Middle frontal gyrus (tissue), 1 donor: ENCODE measurements around the gene STXBP6.

Experiments
- DNase-seq: peaks from one replicate; pipeline ENCODE4 v3.0.0-alpha.2; 2015; ENCODE audit warnings: low spot score; ENCODE audit errors: extremely low spot score

Gene STXBP6

DNA sequence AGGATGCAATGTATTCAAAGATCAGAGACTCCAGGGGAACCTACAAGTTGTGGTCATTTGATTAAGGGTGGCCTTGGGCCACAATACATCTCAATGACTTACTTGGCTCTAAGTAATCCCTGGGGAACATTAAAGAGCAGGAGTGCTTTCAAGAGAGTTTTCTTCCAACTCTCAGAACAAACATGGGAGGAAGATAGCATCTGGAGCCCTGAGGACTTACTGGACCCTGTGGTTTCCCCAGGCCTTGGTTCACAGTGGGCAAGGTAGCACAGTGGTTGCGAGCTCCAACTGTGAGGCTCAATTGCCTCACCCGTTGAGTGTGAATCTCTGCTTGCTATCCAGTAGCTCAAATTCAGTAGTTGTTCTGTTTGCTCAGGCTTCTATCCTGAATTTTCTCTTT is 32.4 kb downstream of the STXBP6 start:
- DNase-seq, result no peak

DNA sequence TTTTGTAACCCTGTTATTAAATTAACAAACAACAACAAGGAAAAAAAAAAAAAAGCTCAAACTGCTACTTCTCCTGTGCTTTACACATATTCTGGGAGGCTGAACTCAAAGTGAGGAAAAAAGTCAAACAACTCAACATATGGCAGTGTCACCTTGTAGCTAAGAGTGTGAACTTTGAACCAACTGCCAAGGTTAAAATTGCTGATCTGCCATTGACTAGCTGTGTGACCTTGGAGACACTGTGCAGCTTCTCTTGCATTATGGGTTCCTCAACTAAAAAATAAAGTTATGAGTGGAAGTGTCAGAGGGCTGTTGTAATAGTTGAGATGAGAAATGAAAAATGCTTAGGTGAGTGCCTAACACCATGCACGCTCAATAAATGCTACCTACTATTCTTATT is 34.2 kb downstream of the STXBP6 start:
- DNase-seq, result no peak

DNA sequence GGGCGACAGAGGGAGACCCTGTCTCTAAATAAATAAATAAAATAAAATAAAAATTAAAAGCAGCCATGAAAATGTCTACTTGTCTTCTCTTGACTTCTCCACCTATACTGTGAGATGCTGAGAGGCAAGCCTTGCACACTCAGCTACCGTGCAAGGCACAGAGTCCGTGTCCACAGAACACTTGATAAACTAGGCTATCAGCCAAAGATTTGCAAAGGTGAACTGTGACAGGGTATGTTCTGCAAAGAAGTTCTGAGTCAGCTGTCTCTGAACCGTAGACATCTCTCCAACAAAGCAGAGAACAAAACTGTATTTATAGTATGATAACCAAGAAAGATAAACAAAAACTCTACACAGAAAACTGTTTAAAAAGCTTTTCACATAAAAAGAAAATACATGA is 35.5 kb downstream of the STXBP6 start:
- no peak for DNase-seq

DNA sequence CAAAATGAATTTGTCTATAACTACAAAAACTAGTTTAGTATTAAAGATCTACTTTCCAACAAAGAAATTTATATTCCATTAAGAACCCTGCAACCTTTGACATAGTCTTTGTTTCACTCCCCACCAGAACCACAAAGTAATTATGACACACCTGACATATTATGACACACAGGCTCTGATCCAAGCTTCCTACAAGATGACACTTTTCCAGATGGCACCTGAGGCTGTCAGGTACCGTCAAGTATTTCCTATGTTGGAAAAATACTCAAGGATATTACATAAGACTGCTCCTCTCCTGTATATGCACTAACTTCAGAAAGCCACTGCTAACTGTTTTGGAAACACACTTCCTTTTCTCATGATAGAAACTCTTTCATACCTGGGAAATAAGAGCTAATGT is 38.9 kb downstream of the STXBP6 start:
- DNase-seq, result no peak

DNA sequence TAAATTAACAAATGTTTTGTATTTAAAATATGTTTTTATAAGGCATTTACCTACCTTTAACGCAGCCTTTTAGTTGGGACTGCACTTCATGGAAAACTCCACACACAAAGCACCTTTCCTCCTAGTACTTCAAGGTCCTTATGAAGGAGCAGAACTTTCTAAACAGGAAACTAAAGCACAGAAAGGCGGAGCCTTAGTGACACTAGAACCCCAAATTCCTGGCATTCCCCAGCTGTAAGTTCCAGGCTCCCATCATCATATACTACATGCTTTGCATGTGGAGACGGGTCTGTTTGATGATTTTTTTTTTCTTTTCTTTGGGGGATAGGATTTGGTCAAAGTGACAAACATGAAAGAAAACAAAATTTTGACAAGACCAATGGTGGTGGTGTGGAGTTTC is 39.5 kb downstream of the STXBP6 start:
- DNase-seq, result no peak

DNA sequence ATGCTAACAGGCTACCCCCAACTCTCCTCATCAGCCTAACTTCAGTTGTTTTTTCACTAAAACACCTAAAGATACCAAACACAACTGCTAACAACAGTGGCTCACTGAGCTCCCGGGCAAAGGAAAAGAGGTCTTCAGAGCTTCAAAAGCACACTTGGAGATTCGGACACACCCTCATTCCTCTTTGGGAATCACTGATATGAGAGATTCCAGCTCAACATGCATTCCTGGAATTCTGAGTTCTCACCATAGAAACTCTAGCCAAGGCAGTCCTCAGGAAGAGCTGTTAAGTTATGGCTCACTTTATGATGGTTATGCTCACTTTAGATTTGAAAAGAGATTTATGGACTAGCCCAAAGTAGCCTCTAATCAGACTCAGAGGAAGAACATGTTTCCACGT is 40.1 kb downstream of the STXBP6 start:
- DNase-seq, result no peak

DNA sequence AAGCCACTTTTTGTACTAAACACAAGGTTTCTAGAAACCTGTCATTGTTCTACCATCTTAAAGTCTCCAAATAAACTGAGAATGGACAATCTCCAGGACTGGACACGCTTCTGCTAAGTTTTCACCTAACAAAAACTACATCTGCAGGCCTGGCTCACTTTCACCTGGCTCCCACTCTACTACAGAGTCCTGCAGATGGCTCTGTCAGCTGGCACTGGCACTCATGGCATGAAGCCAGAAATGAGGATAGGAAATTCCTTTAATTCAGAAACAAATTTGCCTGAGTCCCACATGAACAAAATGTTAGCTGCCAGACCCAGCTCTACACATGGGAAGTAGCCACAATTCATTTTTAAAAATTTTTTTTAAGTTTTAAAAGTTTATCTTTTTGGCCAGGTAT is 42.1 kb downstream of the STXBP6 start:
- DNase-seq, result peak; percentile 30

DNA sequence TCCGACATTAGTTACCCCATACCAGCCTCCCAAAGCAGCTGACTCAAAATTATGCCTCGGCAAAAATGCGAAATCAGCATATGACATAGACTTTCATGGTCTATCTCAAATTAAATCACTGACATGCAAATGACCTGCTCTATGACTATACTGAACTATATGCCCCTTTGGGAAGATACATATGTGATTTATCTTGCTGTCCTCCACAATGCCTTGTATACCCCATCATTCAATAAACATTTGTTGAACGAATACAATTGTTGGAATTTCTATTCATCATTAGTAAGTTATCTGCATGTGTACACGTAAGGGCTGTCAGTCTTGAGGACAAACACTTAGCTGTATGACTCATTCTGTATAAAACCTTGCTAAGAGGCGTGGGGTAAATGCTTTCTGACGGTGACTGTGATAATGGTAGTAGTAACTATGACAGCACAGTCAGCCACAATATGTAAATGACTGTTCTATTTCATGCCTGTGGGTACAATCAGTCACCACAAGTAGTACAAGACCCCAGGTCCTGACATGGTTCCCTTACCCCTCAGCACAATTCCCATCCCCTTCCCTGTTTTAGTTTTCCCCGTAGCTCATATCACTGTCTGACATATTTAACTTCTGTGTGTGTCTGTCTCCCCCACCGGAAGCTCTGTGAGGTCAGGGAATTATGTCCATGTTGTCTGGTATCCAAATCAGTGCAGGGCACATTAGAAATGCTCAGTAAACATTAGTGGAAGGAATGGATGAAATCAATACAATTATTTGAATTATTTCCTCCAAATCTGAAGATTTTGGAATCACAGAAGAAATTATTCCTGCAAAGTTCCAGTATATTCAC is 42.8 kb downstream of the STXBP6 start:
- DNase-seq, result no peak

DNA sequence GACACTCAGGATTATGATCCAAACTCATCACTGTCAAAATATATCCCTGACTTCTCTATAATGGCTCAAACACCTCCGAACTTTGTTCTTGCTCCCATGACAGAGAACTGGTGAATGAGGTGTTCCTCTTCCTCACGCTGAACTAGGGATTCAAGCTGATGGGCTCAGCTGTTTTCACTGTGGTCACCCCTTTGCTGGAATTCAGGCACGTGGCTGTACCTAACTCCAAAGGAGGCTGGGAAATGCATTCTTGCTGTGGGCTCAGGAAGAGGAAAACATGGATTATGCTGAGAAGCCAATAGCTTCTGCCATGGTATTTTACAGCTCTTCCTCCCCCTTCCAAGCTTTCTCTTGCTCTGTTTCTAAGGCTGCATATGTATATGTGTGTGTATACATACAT is 43.9 kb downstream of the STXBP6 start:
- DNase-seq, result no peak

DNA sequence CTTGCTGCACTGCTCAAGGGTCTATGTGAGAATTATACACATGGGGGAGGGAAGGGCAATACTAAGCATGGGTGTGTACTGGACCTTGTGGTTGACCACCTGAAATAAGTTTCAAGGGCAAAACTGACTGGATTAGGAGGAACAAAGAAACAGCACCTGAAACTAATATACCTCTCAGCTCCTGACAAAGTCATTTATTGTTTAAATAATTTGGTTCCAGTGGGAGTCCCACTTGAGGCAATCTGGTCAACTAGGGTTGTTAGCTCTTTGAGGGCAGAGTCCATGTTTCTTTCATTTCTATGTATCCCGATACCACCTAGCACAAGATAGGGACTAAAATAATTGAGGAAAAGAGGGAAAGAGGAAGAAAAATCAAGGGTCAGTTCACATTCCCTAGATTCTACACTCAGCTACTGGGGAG is 45.5 kb downstream of the STXBP6 start:
- DNase-seq, result no peak

DNA sequence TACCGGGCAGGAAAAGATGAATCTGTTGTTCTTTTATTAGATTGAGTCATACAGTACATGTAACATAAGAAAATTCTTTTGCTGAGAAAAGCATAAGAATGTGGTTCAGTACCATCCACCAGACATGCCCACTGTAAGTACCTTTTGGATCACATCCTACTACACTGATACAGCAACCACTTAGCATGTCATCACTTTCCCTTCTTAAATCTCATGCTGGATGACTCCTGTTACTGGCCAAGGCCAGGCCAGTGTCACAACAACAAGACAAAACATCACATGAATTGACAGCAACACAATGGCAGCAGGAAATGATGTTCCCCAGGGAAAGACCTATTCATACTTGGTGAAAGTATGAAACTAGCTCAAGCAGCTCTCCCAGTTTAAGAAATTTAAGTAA is 46.4 kb downstream of the STXBP6 start:
- no peak for DNase-seq

DNA sequence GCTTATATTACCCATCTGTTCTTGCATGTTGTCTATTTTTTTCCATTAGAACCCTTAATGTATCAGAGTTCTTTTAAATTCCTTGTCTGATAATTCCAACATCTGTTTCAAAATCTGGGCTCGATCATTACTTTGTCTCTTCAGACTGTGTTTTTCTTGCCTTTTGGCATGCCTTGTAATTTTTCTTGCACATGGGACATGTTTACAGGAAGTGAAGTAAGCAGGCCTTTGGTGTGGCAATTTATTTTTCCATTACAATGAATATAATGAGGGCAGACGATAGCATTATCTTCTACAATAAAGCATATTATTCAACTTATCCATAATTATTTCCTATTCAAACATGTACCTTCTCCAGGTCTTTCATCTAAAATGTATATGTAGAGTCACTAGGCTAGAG is 48.3 kb downstream of the STXBP6 start:
- DNase-seq, result no peak

DNA sequence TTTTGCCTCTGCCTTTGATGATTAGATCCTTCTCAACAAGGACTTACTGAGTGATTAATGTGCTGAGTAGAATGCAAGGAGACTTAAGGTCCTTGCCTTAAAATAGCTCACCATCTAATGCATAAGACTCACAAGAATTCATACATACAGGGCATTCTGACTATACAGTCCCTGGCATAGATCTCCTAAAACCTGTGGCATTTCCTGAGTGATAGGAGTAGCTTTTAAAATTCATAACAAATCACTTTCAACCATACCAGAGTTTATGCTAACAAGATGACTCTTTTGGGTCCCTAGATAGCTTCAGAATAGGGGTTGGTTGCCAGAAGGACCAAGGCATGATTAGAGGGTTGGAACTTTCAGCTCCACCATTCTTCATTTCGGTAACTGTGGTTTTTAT is 48.8 kb downstream of the STXBP6 start:
- no peak for DNase-seq

DNA sequence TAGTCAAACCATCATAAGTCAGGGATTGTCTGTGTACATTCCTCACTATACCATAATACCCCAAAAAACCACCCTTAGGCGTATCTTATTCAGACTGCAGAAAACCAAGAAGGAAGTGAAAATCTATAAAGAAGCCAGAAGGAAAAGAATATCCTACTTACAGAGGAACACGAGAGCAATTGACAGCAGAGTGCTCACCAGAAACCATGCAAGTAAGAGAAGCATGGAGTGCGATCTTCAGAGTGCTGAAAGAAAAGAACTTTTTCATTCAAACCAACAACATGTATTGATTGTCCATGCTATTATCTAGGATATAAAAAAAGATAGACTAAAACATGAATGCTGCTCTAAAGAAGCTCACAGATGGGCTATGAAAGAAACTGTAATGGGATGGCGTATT is 50.8 kb downstream of the STXBP6 start:
- DNase-seq, result no peak

DNA sequence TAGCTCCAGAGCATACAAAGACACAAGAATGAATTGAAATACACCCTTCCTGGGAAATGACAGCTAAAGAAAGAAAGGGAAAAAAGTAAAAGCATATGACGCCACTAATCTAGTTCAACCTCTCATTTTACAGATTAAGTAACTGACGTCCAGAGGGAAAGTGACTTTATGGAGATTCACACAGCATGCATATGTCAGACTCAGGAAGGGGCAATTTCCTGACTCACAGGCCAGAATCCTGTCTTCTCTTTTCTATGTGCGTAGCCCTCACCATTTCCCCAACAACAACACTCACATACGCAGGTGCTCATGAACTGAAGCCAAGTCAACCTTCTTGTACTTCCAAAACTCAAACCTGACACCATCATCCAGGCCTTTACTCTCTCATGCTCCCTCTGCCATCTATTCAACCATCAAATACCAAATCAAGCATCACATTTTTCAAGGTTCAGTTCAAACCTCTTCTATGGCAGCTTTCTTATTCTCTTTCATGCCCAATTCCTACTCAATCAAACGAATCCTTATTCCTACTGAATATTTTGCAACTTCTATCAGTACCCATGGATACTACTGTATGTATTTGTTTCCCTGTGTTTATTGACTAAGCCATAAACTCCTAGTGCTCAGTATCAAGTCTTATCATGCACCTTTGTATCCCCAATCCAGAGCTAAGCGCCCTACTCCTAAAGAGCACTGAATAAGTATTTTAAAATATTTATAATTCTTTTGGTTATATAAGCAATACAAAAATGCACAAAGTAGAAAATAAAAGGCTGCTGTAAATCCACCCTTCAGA is 52.8 kb downstream of the STXBP6 start:
- DNase-seq, result no peak

DNA sequence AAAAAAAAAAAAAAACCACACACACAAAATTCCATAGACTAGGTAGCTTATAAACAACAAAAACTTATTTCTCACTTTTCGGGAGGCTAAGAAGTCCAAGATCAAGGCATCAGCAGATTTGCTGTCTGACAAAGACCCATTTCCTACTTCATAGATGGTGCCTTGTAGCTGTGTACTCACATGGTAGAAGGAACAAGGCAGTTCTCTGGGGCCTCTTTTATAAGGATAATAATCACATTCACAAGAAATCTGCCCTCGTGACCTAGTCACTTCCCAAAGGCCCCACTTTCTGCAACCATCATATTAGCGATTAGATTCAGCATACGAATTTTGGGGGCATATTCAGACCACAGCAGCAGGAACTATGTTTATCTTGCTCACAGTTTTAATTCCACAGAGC is 54.9 kb downstream of the STXBP6 start:
- DNase-seq, result no peak

DNA sequence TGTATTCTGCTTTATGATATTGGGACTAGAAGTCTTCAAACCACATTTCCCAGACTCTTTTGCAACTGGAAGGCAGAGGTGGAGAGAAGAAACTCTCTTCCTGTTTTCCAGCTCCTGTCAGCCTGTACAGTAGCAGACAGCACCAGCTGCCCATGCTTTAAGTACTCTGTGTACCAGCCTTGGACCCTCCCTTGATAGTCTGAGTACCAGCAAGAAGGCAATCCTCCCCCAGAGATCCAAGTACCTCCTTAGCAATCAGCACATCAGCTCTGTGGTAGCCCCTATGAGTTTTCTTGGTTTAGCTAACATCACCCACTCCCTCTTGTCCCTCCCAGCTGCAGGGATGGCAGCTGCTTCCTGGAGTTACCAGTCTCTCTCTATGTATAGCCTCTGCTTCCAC is 56.3 kb downstream of the STXBP6 start:
- DNase-seq, result no peak

DNA sequence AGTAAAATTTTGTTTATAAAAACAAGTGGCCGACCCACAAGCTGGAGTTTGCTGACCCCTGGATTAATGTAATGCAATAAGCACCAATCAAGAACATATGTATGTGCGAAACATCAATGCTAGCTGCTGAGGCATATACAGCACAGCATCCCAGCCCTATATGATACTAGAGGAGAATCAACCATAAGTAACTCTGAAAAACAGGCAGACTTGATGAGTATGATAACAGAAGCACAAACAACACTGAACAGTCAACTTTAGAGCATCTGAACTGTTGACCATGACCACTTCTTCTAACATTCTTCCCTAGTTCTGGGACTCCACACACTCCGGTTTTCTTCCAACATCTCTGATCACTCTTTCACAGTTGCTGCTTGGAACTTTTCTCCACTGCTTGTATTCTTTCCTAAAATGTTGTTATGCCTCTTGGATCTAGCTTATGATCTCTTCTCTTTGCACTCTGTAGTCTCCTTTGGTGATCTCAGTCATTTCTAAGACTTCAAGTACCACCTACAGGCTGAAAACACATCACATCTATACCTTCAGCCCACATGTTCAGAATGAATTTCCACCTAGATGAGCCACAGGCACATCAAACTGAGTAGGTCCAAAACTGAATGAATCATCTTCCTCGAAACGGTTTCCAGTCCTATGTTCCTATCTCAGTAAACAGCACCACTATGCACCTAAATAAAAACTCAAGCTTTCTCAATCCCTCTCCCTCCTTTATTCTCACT is 57.2 kb downstream of the STXBP6 start:
- DNase-seq, result no peak

DNA sequence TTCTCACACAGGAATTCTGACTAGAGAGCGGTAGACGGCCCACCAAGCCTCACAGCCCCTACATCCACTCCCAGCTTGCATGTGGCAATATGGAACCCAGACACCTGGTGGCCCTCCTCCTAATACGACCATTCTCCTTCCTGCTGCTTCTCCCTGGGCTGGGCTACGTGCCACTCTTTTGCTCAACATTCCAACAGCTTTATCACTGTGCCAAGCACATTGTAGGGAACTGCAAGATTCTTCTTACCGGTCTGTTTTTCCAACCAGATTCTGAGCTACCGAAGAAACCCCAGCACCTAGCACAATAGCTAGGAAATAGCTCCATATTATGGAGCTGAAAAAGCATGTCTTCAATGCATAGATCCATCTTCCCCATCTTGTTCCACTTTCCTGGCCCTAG is 58.1 kb downstream of the STXBP6 start:
- DNase-seq, result no peak

DNA sequence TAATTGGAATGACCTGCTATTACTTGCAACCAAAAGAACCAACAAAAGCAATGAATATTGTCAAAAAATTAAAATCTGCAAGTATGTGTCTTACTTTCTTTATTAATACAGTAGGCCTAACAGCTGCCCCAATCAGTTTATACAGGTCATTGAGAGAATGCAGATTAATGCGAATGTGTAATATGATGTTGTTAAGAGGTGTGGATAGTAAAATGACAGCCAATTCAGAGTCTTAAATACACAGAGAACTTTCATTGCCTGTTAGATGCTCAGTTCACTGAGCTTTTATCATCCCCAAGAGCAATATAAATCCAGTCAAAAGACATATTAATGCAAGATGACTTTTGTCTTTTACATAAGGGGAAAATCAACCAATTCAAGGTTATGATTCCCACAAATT is 58.7 kb downstream of the STXBP6 start:
- no peak for DNase-seq

DNA sequence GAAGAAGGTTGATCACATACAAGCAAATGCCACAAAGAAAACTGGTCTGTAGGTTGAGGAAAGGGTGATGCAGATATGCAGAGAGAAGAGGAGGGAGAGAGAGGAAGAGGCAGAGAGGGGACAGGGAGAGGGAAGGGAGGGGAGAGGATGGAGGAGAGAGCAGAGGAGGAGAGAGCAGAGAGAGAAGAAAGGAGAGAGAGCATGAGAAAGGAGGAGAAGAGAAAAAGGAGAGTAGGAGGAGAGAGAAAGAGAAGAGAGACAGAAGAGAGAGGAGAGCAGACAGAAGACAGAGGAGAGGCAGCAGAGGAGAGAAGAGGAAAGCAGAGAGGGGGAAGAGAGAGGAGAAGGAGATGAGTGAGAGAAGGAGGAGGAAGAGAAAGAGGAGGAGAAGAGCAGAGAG is 59.2 kb downstream of the STXBP6 start:
- no peak for DNase-seq

DNA sequence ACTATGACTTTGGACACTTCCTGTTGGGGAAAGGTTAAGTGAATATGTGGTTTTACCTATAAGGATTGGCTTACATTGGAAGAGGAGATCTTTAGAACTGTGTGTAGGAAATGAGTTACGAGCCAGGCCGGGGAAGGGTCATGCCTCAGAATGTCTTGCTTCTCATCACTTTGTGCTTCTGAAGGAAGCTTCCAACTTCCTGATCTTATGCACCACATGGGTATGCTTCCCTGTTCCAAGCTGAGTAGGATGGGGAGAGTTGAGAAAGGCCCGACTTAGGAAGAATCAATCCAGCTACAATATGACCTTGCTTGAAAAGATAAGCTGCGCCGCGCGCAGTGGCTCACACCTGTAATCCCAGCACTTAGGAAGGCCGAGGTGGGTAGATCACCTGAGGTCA is 59.9 kb downstream of the STXBP6 start:
- DNase-seq, result no peak
